DOHH2 (cell line): ENCODE results near the gene SLC30A9.
A peak's percentile ranks its signal among the peaks of the same experiment; 100 is the strongest.

Source experiments
- H3F3A ChIP-seq: fragments of 200-600 bp; sonication (generic), shearing (Covaris generic); 2 replicates; pipeline ENCODE4 v1.6.0; 2016; ENCODE audit warnings: antibody characterized with exemption, mild to moderate bottlenecking; ENCODE audit not compliant: control insufficient read depth, insufficient read depth
- H3K27ac ChIP-seq: fragments of 200-600 bp; sonication (generic); 2 replicates; pipeline ENCODE4 v1.5.1; 2014; ENCODE audit warnings: low read depth, mild to moderate bottlenecking, low read length, moderate library complexity
- H3K27me3 ChIP-seq: fragments of 200-600 bp; sonication (generic); 2 replicates; pipeline ENCODE4 v1.6.1; 2014; ENCODE audit warnings: mild to moderate bottlenecking, low read length, mixed read lengths; ENCODE audit not compliant: control insufficient read depth
- H3K36me3 ChIP-seq: fragments of 200-600 bp; sonication (generic); 2 replicates; pipeline ENCODE4 v1.6.1; 2014; ENCODE audit warnings: mild to moderate bottlenecking, low read length, moderate library complexity, mixed read lengths; ENCODE audit not compliant: control insufficient read depth
- H3K4me1 ChIP-seq: fragments of 200-600 bp; sonication (generic); 2 replicates; pipeline ENCODE4 v1.6.1; 2014; ENCODE audit warnings: mild to moderate bottlenecking, low read length, mixed read lengths; ENCODE audit not compliant: control insufficient read depth
- H3K4me2 ChIP-seq: fragments of 200-600 bp; sonication (generic); 2 replicates; pipeline ENCODE4 v1.6.0; 2014; ENCODE audit warnings: mild to moderate bottlenecking, low read length, moderate library complexity
- H3K4me3 ChIP-seq: fragments of 200-600 bp; sonication (generic); 2 replicates; pipeline ENCODE4 v1.5.1; 2014; ENCODE audit warnings: mild to moderate bottlenecking, low read length, mixed read lengths
- H3K79me2 ChIP-seq: fragments of 200-600 bp; sonication (generic); 2 replicates; pipeline ENCODE4 v1.6.1; 2014; ENCODE audit warnings: mild to moderate bottlenecking, low read length, mixed read lengths; ENCODE audit not compliant: control insufficient read depth
- H3K9me2 ChIP-seq: fragments of 200-600 bp; sonication (generic); replicated peaks from 2 replicates; pipeline ENCODE4 v1.6.1; 2014; ENCODE audit warnings: mild to moderate bottlenecking, low read length, mixed read lengths; ENCODE audit not compliant: control insufficient read depth
- H3K9me3 ChIP-seq: fragments of 200-600 bp; sonication (generic); 2 replicates; pipeline ENCODE4 v1.6.1; 2014; ENCODE audit warnings: antibody characterized with exemption, low read length, mixed read lengths; ENCODE audit not compliant: control insufficient read depth, insufficient read depth
- H4K20me1 ChIP-seq: fragments of 200-600 bp; sonication (generic); 2 replicates; pipeline ENCODE4 v1.6.0; 2014; ENCODE audit warnings: low read depth, mild to moderate bottlenecking, antibody characterized with exemption, low read length, moderate library complexity; ENCODE audit not compliant: control insufficient read depth, insufficient read depth
- CTCF ChIP-seq: fragments of 200-600 bp; sonication (generic); IDR thresholded peaks from one replicate; pipeline ENCODE4 v1.5.1; 2014; ENCODE audit warnings: antibody characterized with exemption, mild to moderate bottlenecking, low read depth, low read length; ENCODE audit not compliant: poor library complexity, severe bottlenecking
- EZH2phosphoT487 ChIP-seq: fragments of 200-600 bp; sonication (generic); IDR thresholded peaks from 2 replicates; pipeline ENCODE4 v1.6.1; 2017; ENCODE audit warnings: borderline replicate concordance, mild to moderate bottlenecking, antibody characterized with exemption, low read length, moderate library complexity, mixed read lengths

The SLC30A9 gene

GRCh38 chr4:41992967-41993857 lies 2.9 kb downstream of the SLC30A9 start:
- H3K27ac ChIP-seq: no peak overlapping the region
- H3K4me1 ChIP-seq: peaks cover 28% of the 10 kb centered on the region
- no peak overlapping the region for H3K4me3 ChIP-seq
- peak overlapping the region; percentile 92; the same call in 1 of the 2 replicates for H3K4me2 ChIP-seq
- H3F3A ChIP-seq: 0 out of 2 replicates have a peak, but pooled peaks cover 3% of the 10 kb centered on the region
- H3K9me3 ChIP-seq: no peaks in the 10 kb centered on the region
- H3K27me3 ChIP-seq: no peaks in the 10 kb centered on the region
- no peaks in the 10 kb centered on the region for H4K20me1 ChIP-seq
- peaks cover 5% of the 10 kb centered on the region; the same call in 1 of the 2 replicates for H3K36me3 ChIP-seq
- H3K9me2 ChIP-seq: no peaks in the 10 kb centered on the region
- H3K79me2 ChIP-seq: peaks cover 48% of the 10 kb centered on the region
- TF ChIP-seq CTCF (no peak), EZH2phosphoT487 (no peak)

GRCh38 chr4:41994461-41994985 lies 4.2 kb downstream of the SLC30A9 start:
- Histone ChIP-seq H3F3A (0 out of 2 replicates have a peak, but pooled peaks cover 3% of the 10 kb centered on the region), H3K4me3 (no peak overlapping the region), H3K4me2 (no peak overlapping the region), H3K36me3 (peaks cover 5% of the 10 kb centered on the region; the same call in 1 of the 2 replicates), H3K9me2 (no peaks in the 10 kb centered on the region), H3K4me1 (peaks cover 18% of the 10 kb centered on the region), H3K79me2 (peaks cover 46% of the 10 kb centered on the region), H3K27ac (no peak overlapping the region), H4K20me1 (no peaks in the 10 kb centered on the region), H3K9me3 (no peaks in the 10 kb centered on the region), H3K27me3 (no peaks in the 10 kb centered on the region)
- TF ChIP-seq EZH2phosphoT487: no peak
- TF ChIP-seq CTCF: peak; percentile 21

- Histone ChIP-seq H3K4me1 (no peaks in the 10 kb centered on the region), H3K27me3 (no peaks in the 10 kb centered on the region), H3K9me3 (no peaks in the 10 kb centered on the region), H3K9me2 (no peaks in the 10 kb centered on the region), H3K79me2 (peaks cover 18% of the 10 kb centered on the region), H3K36me3 (peaks cover 8% of the 10 kb centered on the region), H3K4me2 (no peak overlapping the region), H3K27ac (no peak overlapping the region), H3K4me3 (no peak overlapping the region), H3F3A (0 out of 2 replicates have a peak, but pooled peaks cover 3% of the 10 kb centered on the region), H4K20me1 (no peaks in the 10 kb centered on the region)
- TF ChIP-seq CTCF (no peak), EZH2phosphoT487 (no peak)
Observed at GRCh38 chr4:41998019-41998418, 7.7 kb downstream of the SLC30A9 start.
